HG02870 (cell line): ENCODE results near the gene ABCD1.
A peak's percentile ranks its signal among the peaks of the same experiment; 100 is the strongest.
"Not testable (repeated sequence)": the region's sequence is repeated elsewhere in the genome, so short reads cannot be mapped to it uniquely, and the experiment has no call there.

Experiments used
- ATAC-seq: cut with Tn5 transposase; IDR thresholded peaks from one replicate; pipeline ENCODE4 v1.9.1; 2021; ENCODE audit warnings: mild to moderate bottlenecking, moderate library complexity; ENCODE audit not compliant: unreplicated experiment

ABCD1 gene

DNA sequence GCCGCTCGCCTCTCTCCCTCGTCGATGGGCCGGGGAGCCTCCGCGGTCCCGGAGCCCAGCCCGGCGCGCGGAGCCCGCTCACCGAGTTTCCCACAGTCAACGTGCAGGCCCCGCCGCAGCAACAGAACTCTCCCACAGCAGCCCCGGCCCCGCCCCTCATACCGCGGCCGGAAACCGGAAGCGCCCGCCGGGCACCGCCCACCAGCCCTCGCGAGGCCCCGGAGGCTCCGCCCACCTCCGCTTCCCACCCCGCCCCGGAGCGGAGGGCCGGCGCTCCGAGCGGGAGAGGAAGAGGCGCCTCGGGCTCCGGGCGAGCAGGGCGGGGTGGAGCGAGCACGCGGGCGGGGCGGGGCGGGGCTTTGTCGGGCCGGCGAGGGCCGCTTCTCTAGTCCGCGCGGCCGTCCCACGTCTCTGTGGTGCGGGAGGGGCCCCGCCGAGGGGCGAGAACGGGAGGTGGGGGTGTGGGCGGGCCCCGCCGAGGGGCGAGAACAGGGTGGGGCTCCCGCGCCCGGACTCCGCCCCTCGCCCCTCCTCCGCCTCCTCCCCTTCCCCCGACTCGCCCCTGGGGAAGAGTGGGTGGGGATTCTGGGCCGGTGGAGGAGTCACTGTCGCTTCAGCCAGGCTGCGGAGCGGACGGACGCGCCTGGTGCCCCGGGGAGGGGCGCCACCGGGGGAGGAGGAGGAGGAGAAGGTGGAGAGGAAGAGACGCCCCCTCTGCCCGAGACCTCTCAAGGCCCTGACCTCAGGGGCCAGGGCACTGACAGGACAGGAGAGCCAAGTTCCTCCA lies at the start of gene ABCD1, which contains the start of gene BCAP31:
ABCD1 (plus strand) TSS at position 605 of the 787 bp plus-strand sequence. CDS start 411 bp downstream, outside the sequence.
BCAP31 (minus strand) TSS at position 136 of the 787 bp plus-strand sequence. CDS start 1,143 bp downstream, outside the sequence.
- peak; percentile 49 for ATAC-seq

GRCh38 chrX:153681175-153681574 lies 43.5 kb upstream of the ABCD1 start:
- ATAC-seq: no peak

GRCh38 chrX:153683486-153683885 lies 41.2 kb upstream of the ABCD1 start:
- not testable (repeated sequence) for ATAC-seq

GRCh38 chrX:153684467-153685155 lies 40.0 kb upstream of the ABCD1 start:
- ATAC-seq: no peak

- no peak for ATAC-seq
Measured at GRCh38 chrX:153685156-153685536, 39.5 kb upstream of the ABCD1 start.

GRCh38 chrX:153685751-153686696 lies 38.6 kb upstream of the ABCD1 start:
- no peak for ATAC-seq

GRCh38 chrX:153686711-153687110 lies 37.9 kb upstream of the ABCD1 start:
- ATAC-seq: no peak

DNA sequence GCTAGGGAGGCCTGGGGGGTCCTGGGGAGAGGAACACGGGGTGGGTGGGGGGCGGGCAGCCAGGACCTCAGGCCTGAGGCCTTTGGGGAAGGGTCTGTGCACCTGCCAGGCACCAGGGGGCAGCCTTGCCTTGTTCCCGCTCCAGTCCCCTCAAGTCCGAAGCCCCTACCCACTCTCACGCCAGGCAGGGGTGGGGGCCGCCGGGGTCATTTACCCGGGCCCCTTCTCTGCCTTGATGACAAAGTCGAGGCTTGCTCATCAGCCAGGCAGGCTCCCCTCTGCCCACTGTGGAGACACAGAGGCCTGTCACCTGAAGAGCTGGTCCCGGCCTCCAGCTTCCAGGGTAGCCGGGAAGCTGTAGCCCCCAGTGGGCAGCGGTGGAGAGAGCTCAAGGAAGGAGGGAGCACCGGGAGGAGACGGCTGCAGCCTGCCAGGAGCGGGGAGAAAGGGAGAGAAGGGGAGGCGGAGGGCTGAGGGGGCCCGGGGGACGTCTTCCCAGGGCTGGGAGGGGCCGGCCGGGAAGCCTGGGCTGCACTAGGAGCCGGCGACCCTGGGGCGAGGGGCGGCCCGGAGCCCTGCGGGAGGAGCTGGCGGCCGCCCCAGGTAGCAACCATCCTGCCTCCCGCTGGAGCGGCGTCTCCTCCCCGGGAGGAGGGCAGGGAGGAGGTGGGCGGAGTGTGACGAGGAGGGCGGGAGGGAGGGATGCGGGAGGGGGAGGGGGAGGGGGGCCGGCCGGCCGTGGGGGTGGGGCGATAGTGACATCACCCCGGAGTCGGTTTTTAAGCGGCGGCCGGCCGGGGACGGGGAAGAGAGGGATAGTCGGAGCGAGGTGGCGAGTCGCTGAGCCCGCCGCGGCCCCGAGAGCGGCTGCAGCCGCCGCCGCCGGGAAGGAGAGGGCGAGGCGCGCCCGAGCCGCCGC lies 37.3 kb upstream of the ABCD1 start, which contains the start of gene SLC6A8:
SLC6A8 (plus strand) TSS at position 806 of the 919 bp plus-strand sequence. CDS start 649 bp downstream, outside the sequence.
- no peak for ATAC-seq

GRCh38 chrX:153688071-153688470 lies 36.6 kb upstream of the ABCD1 start:
- no peak for ATAC-seq

DNA sequence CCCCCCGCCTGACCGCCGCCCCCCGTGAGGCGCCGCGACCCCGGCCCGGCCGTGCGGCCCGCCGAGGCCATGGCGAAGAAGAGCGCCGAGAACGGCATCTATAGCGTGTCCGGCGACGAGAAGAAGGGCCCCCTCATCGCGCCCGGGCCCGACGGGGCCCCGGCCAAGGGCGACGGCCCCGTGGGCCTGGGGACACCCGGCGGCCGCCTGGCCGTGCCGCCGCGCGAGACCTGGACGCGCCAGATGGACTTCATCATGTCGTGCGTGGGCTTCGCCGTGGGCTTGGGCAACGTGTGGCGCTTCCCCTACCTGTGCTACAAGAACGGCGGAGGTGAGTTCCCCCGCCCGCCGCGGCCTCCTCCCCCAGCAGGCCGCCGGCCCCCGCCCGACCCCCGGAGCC lies 36.1 kb upstream of the ABCD1 start:
- ATAC-seq: no peak

- no peak for ATAC-seq
Measured at GRCh38 chrX:153688911-153689590, 35.6 kb upstream of the ABCD1 start.

- ATAC-seq: no peak
Measured at GRCh38 chrX:153689654-153690465, 34.8 kb upstream of the ABCD1 start.

DNA sequence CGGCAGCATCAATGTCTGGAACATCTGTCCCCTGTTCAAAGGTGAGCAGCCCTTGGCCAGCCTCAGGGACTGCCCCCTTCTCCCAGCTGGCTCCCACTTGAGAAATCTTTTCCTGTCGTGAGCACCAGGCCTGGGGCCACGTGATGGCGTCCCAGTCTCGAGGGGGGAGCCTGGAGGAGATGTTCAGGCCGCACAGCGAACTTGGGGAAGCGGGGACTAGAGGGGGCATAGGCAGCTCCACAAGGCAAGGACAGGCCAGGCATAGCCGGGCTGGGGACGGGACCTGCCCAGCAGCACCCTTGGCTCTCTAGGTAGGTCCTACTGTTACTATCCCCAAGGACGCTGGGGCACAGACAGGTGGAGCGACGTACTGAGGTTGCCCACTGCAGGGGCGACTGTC lies 34.2 kb upstream of the ABCD1 start:
- no peak for ATAC-seq

GRCh38 chrX:153691032-153691827 lies 33.4 kb upstream of the ABCD1 start:
- ATAC-seq: not testable (repeated sequence)

- no peak for ATAC-seq
Measured at GRCh38 chrX:153692003-153692402, 32.7 kb upstream of the ABCD1 start.

DNA sequence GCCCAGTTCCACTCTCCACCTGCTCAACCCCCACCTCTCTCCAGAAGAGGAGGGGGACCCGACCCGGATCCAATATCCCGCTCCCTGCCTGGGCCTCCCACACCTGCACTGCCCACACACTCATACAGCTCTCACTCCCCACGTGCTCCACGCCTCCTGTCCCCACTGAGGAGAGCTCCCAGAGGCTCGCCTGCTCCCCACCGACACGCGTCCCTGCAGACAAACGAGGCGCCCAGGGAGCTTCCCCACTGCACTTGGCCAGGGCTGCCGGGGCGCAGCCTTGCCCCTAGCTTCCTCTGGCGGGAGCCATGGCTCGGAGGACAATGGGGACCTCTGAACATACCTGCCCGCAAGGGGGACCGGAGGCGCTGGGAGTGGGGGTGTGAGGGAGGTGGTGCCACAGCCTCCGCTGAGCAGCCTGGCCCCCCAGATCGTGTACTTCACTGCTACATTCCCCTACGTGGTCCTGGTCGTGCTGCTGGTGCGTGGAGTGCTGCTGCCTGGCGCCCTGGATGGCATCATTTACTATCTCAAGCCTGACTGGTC lies 32.0 kb upstream of the ABCD1 start:
- ATAC-seq: no peak
